ENCODE results near the gene FLCN. TPM values are rescaled to one million over a fixed set of nuclear protein-coding genes. Genes with fewer than 3 reads are reported as not detected.

Gene FLCN
- total and polyA plus RNA-seq, 2 of the 13 experiments (the other 11 are each of a cell fraction or from before 2014, with no cell fraction given) = 16.6 to 24.9 TPM

DNA sequence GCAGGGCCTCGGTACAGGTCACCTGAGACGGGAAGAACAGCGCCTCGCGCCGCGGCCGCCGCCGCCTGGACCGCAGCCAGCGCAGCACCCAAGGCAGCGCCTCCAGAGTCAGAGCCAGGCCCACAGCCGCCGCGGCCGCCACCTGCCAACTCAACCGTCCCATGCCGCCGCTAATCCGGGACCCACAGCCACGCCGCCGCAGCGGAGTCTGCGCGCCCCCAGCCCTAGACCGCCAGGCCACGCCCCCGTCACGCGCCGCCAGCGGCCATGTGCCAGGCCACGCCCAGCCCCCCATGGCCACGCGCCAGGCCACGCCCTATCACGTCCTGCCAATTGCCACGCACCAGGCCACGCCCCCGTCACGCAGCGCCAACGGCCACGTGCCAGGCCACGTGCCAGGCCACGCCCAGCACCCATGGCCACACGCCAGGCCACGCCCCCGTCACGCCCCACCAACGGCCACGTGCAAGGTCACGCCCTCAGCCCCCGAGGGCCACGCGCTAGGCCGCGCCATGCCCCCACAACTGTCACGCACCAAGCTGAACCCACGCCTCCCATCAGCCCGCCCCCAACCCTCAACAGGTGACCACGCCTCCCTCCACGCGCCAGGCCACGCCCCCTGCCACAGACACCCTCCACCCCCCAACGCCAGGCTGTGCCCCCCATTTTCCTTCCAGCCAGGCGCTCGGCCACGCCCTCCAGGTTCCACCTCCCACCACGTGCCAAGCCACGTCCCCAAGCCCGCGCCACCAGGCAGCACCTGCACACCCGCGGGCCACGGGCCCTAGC lies 30.6 kb downstream of the FLCN start, which contains the start of gene PLD6 (continued):
- TF ChIP-seq CBX2 (IDR thresholded peaks at IDR 0.05; ENCODE audit: low read depth, low read length) (no peak), CBX2 (CRISPR knock-in tag; IDR thresholded peaks at IDR 0.05; ENCODE audit: low read depth) (peak; percentile 83; the same call in 1 of the 2 replicates), ZNF530 (CRISPR knock-in tag; IDR thresholded peaks at IDR 0.05; ENCODE audit: low read depth) (no peak), ZNF264 (CRISPR knock-in tag; IDR thresholded peaks at IDR 0.05) (no peak), KMT2A (CRISPR knock-in tag; IDR thresholded peaks at IDR 0.05) (no peak), GABPB1 (CRISPR knock-in tag; IDR thresholded peaks at IDR 0.05) (peak; percentile 78; the same call in 1 of the 2 replicates), HNF4A (CRISPR knock-in tag; IDR thresholded peaks at IDR 0.05) (no peak), SRY (CRISPR knock-in tag; IDR thresholded peaks at IDR 0.05) (peak; percentile 89), SMAD9 (CRISPR knock-in tag; IDR thresholded peaks at IDR 0.05) (peak; percentile 46), ZEB1 (IDR thresholded peaks at IDR 0.05; ENCODE audit: insufficient replicate concordance, low read depth) (no peak), HNRNPL (IDR thresholded peaks at IDR 0.05; ENCODE audit: low read depth, low read length) (peak; percentile 76), ZNF564 (CRISPR knock-in tag; IDR thresholded peaks at IDR 0.05) (peak; percentile 94; the same call in 1 of the 2 replicates), ELF1 (CRISPR knock-in tag; IDR thresholded peaks at IDR 0.05) (no peak), FOXK2 (IDR thresholded peaks at IDR 0.05) (no peak), MBD4 (IDR thresholded peaks at IDR 0.05; ENCODE audit: borderline replicate concordance, low read length) (no peak), NCOA1 (CRISPR knock-in tag; IDR thresholded peaks at IDR 0.05) (peak; percentile 46; the same call in 1 of the 2 replicates), ZNF7 (CRISPR knock-in tag; IDR thresholded peaks at IDR 0.05) (no peak), CEBPB (IDR thresholded peaks at IDR 0.05; ENCODE audit: borderline replicate concordance, low read depth, low read length) (no peak), ARHGAP35 (CRISPR knock-in tag; IDR thresholded peaks at IDR 0.05; ENCODE audit: borderline replicate concordance) (peak; percentile 67), JDP2 (CRISPR knock-in tag; IDR thresholded peaks at IDR 0.05; ENCODE audit: borderline replicate concordance) (peak; percentile 79; the same call in 1 of the 2 replicates), NR2C2 (CRISPR knock-in tag; IDR thresholded peaks at IDR 0.05; ENCODE audit: borderline replicate concordance) (peak; percentile 80), EHMT2 (IDR thresholded peaks at IDR 0.05; ENCODE audit: borderline replicate concordance, low read depth, low read length) (no peak), ZNF563 (CRISPR knock-in tag; IDR thresholded peaks at IDR 0.05) (peak; percentile 98), TAF1 (CRISPR knock-in tag; IDR thresholded peaks at IDR 0.05) (peak; percentile 12; the same call in 1 of the 2 replicates)
- TF ChIP-seq, protein P1, sequence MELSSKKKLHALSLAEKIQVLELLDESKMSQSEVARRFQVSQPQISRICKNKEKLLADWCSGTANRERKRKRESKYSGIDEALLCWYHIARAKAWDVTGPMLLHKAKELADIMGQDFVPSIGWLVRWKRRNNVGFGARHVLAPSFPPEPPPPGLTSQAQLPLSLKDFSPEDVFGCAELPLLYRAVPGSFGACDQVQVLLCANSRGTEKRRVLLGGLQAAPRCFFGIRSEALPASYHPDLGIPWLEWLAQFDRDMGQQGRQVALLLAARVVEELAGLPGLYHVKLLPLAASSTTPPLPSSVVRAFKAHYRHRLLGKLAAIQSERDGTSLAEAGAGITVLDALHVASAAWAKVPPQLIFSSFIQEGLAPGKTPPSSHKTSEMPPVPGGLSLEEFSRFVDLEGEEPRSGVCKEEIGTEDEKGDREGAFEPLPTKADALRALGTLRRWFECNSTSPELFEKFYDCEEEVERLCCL (CRISPR knock-in tag; IDR thresholded peaks at IDR 0.05; ENCODE audit: borderline replicate concordance) = no peak
- TF ChIP-seq, protein P2, sequence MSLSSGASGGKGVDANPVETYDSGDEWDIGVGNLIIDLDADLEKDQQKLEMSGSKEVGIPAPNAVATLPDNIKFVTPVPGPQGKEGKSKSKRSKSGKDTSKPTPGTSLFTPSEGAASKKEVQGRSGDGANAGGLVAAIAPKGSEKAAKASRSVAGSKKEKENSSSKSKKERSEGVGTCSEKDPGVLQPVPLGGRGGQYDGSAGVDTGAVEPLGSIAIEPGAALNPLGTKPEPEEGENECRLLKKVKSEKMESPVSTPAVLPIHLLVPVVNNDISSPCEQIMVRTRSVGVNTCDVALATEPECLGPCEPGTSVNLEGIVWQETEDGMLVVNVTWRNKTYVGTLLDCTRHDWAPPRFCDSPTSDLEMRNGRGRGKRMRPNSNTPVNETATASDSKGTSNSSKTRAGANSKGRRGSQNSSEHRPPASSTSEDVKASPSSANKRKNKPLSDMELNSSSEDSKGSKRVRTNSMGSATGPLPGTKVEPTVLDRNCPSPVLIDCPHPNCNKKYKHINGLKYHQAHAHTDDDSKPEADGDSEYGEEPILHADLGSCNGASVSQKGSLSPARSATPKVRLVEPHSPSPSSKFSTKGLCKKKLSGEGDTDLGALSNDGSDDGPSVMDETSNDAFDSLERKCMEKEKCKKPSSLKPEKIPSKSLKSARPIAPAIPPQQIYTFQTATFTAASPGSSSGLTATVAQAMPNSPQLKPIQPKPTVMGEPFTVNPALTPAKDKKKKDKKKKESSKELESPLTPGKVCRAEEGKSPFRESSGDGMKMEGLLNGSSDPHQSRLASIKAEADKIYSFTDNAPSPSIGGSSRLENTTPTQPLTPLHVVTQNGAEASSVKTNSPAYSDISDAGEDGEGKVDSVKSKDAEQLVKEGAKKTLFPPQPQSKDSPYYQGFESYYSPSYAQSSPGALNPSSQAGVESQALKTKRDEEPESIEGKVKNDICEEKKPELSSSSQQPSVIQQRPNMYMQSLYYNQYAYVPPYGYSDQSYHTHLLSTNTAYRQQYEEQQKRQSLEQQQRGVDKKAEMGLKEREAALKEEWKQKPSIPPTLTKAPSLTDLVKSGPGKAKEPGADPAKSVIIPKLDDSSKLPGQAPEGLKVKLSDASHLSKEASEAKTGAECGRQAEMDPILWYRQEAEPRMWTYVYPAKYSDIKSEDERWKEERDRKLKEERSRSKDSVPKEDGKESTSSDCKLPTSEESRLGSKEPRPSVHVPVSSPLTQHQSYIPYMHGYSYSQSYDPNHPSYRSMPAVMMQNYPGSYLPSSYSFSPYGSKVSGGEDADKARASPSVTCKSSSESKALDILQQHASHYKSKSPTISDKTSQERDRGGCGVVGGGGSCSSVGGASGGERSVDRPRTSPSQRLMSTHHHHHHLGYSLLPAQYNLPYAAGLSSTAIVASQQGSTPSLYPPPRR (CRISPR knock-in tag; IDR thresholded peaks at IDR 0.05; ENCODE audit: borderline replicate concordance) = peak; percentile 74
